CD4-positive, alpha-beta T cell (primary cell): Measurements from ENCODE around the gene ZNF609. TPM values are rescaled to one million over a fixed set of nuclear protein-coding genes. Genes with fewer than 3 reads are reported as not detected.

Experiments used
- ATAC-seq: fragments of 200-7000 bp; cut with Tn5 transposase; one replicate; pipeline ENCODE4 v1.10.0; 2022; ENCODE audit warnings: mild to moderate bottlenecking; ENCODE audit not compliant: poor library complexity
- CTCF ChIA-PET: fragments of 350-600 bp; sonication (Branson Sonifier 250); formaldehyde crosslinking; loops from one replicate; lab custom pipeline; 2021; ENCODE audit warnings: antibody characterized with exemption, inconsistent platforms; lab: Charles Lee
- POLR2A ChIA-PET: fragments of 350-600 bp; sonication (Branson Sonifier 250); formaldehyde crosslinking; loops from one replicate; lab custom pipeline; 2021; ENCODE audit warnings: antibody characterized with exemption, inconsistent platforms; lab: Charles Lee
- DNase-seq, 14 experiments: peaks; one replicate each; pipeline ENCODE4 v3.0.0-alpha.2; 2013 to 2020; ENCODE audit warnings: mixed read lengths in 2 of 14
- H3K27ac ChIP-seq, 2 donors: one replicate each; pipeline versions ENCODE4 v1.5.1 to v1.7.0; 2013; ENCODE audit warnings: low read length in 2 of 2, low read depth in 1 of 2, mild to moderate bottlenecking in 1 of 2
- H3K27me3 ChIP-seq, 2 experiments: 1 replicate in 1 of 2; 2 replicates in 1 of 2; pipeline versions ENCODE4 v1.6.1 to v1.7.0; 2013; ENCODE audit warnings: low read length in 2 of 2, control low read depth in 1 of 2, mild to moderate bottlenecking in 1 of 2, moderate library complexity in 1 of 2; ENCODE audit not compliant: insufficient read depth in 2 of 2, control insufficient read depth in 1 of 2
- H3K36me3 ChIP-seq: one replicate; pipeline ENCODE4 v1.6.1; 2013; ENCODE audit warnings: low read length, control low read depth; ENCODE audit not compliant: insufficient read depth
- H3K4me1 ChIP-seq: one replicate; pipeline ENCODE4 v1.6.1; 2013; ENCODE audit warnings: low read length, control low read depth; ENCODE audit not compliant: insufficient read depth
- H3K4me3 ChIP-seq: one replicate; pipeline ENCODE4 v1.5.1; 2013; ENCODE audit warnings: mild to moderate bottlenecking, low read length, moderate library complexity
- H3K9me3 ChIP-seq, 2 experiments: 1 replicate in 1 of 2; 2 replicates in 1 of 2; pipeline versions ENCODE4 v1.6.1 to v1.7.0; 2013; ENCODE audit warnings: low read length in 2 of 2, mild to moderate bottlenecking in 2 of 2, control low read depth in 1 of 2, moderate library complexity in 1 of 2; ENCODE audit not compliant: control insufficient read depth in 1 of 2, insufficient read depth in 1 of 2
- H3K27ac Mint-ChIP-seq: one replicate; pipeline ENCODE4 v1.8.0; 2020; ENCODE audit warnings: mixed read lengths
- H3K27me3 Mint-ChIP-seq: one replicate; pipeline ENCODE4 v1.8.0; 2021; ENCODE audit warnings: mixed read lengths
- H3K36me3 Mint-ChIP-seq: one replicate; pipeline ENCODE4 v1.8.0; 2021; ENCODE audit warnings: low read depth, mixed read lengths
- H3K4me1 Mint-ChIP-seq: one replicate; pipeline ENCODE4 v1.8.0; 2021; ENCODE audit warnings: low read depth, mixed read lengths
- H3K4me3 Mint-ChIP-seq: one replicate; pipeline ENCODE4 v1.8.0; 2020; ENCODE audit warnings: mild to moderate bottlenecking, mixed read lengths
- H3K9me3 Mint-ChIP-seq: one replicate; pipeline ENCODE4 v1.8.0; 2020; ENCODE audit warnings: mixed read lengths
- CTCF ChIP-seq: fragments of 200-600 bp; IDR thresholded peaks from one replicate; pipeline ENCODE4 v1.8.0; 2022; ENCODE audit warnings: antibody characterized with exemption, mild to moderate bottlenecking
- intact Hi-C, 2 experiments: fragments of 100-400 bp; cut with DNase I in 1 of 2; cut with micrococcal nuclease in 1 of 2; formaldehyde crosslinking; loops; one replicate each; pipeline versions ENCODE4 v1.15.1 to v1.9.0; 2023 to 2025; cut with DNase I, micrococcal nuclease
- total RNA-seq, 174 experiments: library from RNA in 2 of 174; stranded (reverse) in 2 of 174; gene quantifications; one replicate each; pipeline ENCODE4 v1.2.3 and lab custom pipeline; 2021 to 2026

ZNF609 gene
- total RNA-seq, 2 experiments from 2014 or later = 62.4 to 65.3 TPM

- H3K36me3 Mint-ChIP-seq = peaks cover 7% of the 10 kb centered on the region
- H3K9me3 Mint-ChIP-seq = no peaks in the 10 kb centered on the region
- no peaks in the 10 kb centered on the region for H3K27me3 Mint-ChIP-seq
- H3K4me3 Mint-ChIP-seq = peak overlapping the region; percentile 31
- peaks cover 35% of the 10 kb centered on the region for H3K4me1 ChIP-seq
- no peaks in the 10 kb centered on the region for H3K9me3 ChIP-seq
- no peaks in the 10 kb centered on the region for H3K36me3 ChIP-seq
- ATAC-seq (no peak), DNase-seq (no peak)
- intact Hi-C loops = no loop called here
- no peaks in the 10 kb centered on the region for H3K27me3 ChIP-seq
- no peak overlapping the region for H3K27ac Mint-ChIP-seq
- no peak overlapping the region for H3K27ac ChIP-seq
- TF ChIP-seq CTCF = no peak
- ChIA-PET POLR2A (interaction anchor here (0.6 to 2.4 kb wide), 3 partner anchors 12 to 349 kb away, joined by 3 to 11 read pairs (median 3); no protein-coding TSS in a partner anchor), CTCF (interaction anchor here (0.9 to 1.3 kb wide), 3 partner anchors 23 to 200 kb away, joined by 3 to 5 read pairs (median 3); no protein-coding TSS in a partner anchor)
- H3K4me1 Mint-ChIP-seq = peaks cover 38% of the 10 kb centered on the region
- H3K4me3 ChIP-seq = no peak overlapping the region
These were observed 244.6 kb downstream of the ZNF609 start for GRCh38 chr15:64705006-64705405.

- Histone ChIP-seq H3K36me3 (no peaks in the 10 kb centered on the region), H3K27ac (no peak overlapping the region), H3K4me1 (peaks cover 23% of the 10 kb centered on the region), H3K9me3 (no peaks in the 10 kb centered on the region), H3K27me3 (no peaks in the 10 kb centered on the region), H3K4me3 (no peak overlapping the region)
- ATAC-seq (no peak), DNase-seq (no peak)
- H3K27ac Mint-ChIP-seq = no peak overlapping the region
- peaks cover 26% of the 10 kb centered on the region for H3K4me1 Mint-ChIP-seq
- H3K27me3 Mint-ChIP-seq = no peaks in the 10 kb centered on the region
- no peak for TF ChIP-seq CTCF
- CTCF ChIA-PET = interaction anchor here (0.8 to 0.9 kb wide), 2 partner anchors 22 to 25 kb away, joined by 3 to 4 read pairs; no protein-coding TSS in a partner anchor
- H3K9me3 Mint-ChIP-seq = no peaks in the 10 kb centered on the region
- H3K36me3 Mint-ChIP-seq = peaks cover 7% of the 10 kb centered on the region
- intact Hi-C loops = no loop called here
- POLR2A ChIA-PET = no interaction called here
- peak overlapping the region; percentile 31 for H3K4me3 Mint-ChIP-seq
These were observed 245.9 kb downstream of the ZNF609 start for GRCh38 chr15:64706011-64706911.

- H3K4me3 Mint-ChIP-seq = no peak overlapping the region
- intact Hi-C loops = no loop called here
These were observed 250.5 kb downstream of the ZNF609 start for GRCh38 chr15:64710676-64711428.

More at GRCh38 chr15:64710676-64711428, 250.5 kb downstream of the ZNF609 start:
- H3K9me3 ChIP-seq = no peaks in the 10 kb centered on the region
- no peak for DNase-seq
- H3K36me3 ChIP-seq = no peaks in the 10 kb centered on the region
- POLR2A ChIA-PET = no interaction called here
- no peaks in the 10 kb centered on the region for H3K9me3 Mint-ChIP-seq
- no peak overlapping the region for H3K4me3 ChIP-seq
- no peak overlapping the region for H3K27ac ChIP-seq
- H3K36me3 Mint-ChIP-seq = no peaks in the 10 kb centered on the region
- no peaks in the 10 kb centered on the region for H3K27me3 ChIP-seq
- CTCF ChIA-PET = interaction anchor here (0.7 kb wide), 1 partner anchor 13 kb away, joined by 3 read pairs; no protein-coding TSS in a partner anchor
- H3K4me1 Mint-ChIP-seq = no peaks in the 10 kb centered on the region
- no peak overlapping the region for H3K27ac Mint-ChIP-seq
- no peak for TF ChIP-seq CTCF
- no peaks in the 10 kb centered on the region for H3K27me3 Mint-ChIP-seq
- no peaks in the 10 kb centered on the region for H3K4me1 ChIP-seq
- no peak for ATAC-seq
